Body of pancreas (tissue), 4 donors: ENCODE measurements around the gene DSPP. TPM values are rescaled to one million over a fixed set of nuclear protein-coding genes. Genes with fewer than 3 reads are reported as not detected.

Experiments used
- ATAC-seq: fragments of 150-250 bp; one replicate; pipeline ENCODE4 v1.9.1; 2016
- DNase-seq, 4 donors: peaks; one replicate each; pipeline ENCODE4 v3.0.0-alpha.2; 2019
- H3K27ac ChIP-seq, 4 donors: fragments of 200-600 bp; sonication (generic); 1 replicate in 3 of 4; 2 replicates in 1 of 4; pipeline versions ENCODE4 v1.5.1 to v1.6.1; 2016 to 2019; ENCODE audit warnings: mild to moderate bottlenecking in 1 of 4, mixed read lengths in 1 of 4, moderate library complexity in 1 of 4
- H3K27me3 ChIP-seq, 2 donors: fragments of 200-600 bp; sonication (generic); one replicate each; pipeline ENCODE4 v1.6.0; 2016; ENCODE audit warnings: mild to moderate bottlenecking in 1 of 2
- H3K36me3 ChIP-seq, 2 donors: fragments of 200-600 bp; sonication (generic); replicated peaks in 1 of 2; 2 replicates each; pipeline ENCODE4 v1.5.1; 2016; ENCODE audit warnings: low read depth in 2 of 2; ENCODE audit not compliant: insufficient read depth in 1 of 2
- H3K4me1 ChIP-seq: fragments of 200-600 bp; sonication (generic); one replicate; pipeline ENCODE4 v1.6.0; 2016
- H3K4me3 ChIP-seq, 2 donors: fragments of 200-600 bp; sonication (generic); 1 replicate in 1 of 2; 2 replicates in 1 of 2; pipeline ENCODE4 v1.5.1; 2016 to 2019
- H3K9me3 ChIP-seq, 3 donors: fragments of 200-600 bp; sonication (generic); 1 replicate in 2 of 3; 2 replicates in 1 of 3; pipeline ENCODE4 v1.5.1; 2016
- POLR2A ChIP-seq, 3 donors: fragments of 450-650 bp; IDR thresholded peaks; one replicate each; pipeline ENCODE4 v1.6.1; 2016; ENCODE audit warnings: antibody characterized with exemption in 3 of 3, mild to moderate bottlenecking in 2 of 3
- WGBS, 2 donors: methylation state at CpG; one replicate each; pipeline ENCODE4 v1.1.5; 2017; 5-methylcytosine and 5-hydroxymethylcytosine counted together
- intact Hi-C: fragments of 100-400 bp; cut with DNase I; formaldehyde crosslinking; loops from one replicate; pipeline ENCODE4 v1.15.1; 2023
- total RNA-seq, 2 donors: library from RNA; depleted of rRNA; stranded (reverse); fragments of >200 nt; gene quantifications; one replicate each; pipeline ENCODE4 v1.1.0, GENCODE V29; 2016
- TF ChIP-seq, protein P1 (sequence below), 7 experiments: fragments of 450-650 bp in 4 of 7; fragments of 200-600 bp in 3 of 7; sonication (generic) in 3 of 7; IDR thresholded peaks; one replicate each; pipeline ENCODE4 v1.5.1; 2016 to 2019; ENCODE audit warnings: antibody characterized with exemption in 7 of 7

DSPP gene
- total RNA-seq, 2 donors from 2014 or later, result not detected

DNA sequence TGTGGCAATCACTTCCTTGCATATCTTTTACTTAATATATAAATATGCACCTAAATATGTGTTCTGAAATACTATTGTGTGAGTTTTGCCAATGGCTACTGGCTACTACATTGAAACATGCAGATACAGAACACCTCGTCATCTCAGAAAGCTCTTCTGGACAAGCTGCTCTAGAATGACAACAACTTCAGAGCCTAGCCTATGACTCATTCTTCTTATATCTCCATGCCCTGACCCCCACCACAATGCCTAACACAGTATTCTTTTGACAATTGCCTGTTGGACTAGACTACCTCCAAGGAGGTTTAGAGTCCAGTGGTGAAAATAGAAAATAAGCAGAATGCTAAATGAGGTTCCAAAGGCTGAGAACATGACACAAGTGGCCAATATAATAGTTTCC is 24.1 kb downstream of the DSPP start:
- no peaks in the 10 kb centered on the region for H3K27me3 ChIP-seq
- WGBS, 2 donors, result 95% methylated on average over 1 of the region's 1 CpG

DNA sequence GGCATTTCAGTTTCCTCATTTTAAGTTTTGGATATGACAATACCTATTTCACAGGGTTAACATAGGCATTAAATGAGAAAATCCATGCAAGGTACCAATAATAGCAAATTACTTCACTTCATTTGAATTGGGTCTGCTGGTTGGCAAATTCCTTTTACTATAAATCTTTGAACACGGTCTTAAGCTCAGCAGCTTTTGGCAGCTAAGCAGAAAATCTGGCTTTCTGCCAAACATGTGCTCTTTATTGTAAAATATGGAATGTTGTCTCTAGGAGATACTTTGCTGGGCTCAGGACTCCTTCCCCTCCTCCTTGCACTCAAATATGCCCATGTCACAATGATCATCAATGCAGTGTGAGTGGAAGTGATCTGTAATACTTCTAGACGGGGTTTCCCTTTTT is 24.9 kb downstream of the DSPP start:
- no peak overlapping the region for H3K27ac ChIP-seq

More for the DNA sequence above, 24.1 kb downstream of the DSPP start:
- intact Hi-C loops, result no loop called here
- Histone ChIP-seq H3K4me1 (no peaks in the 10 kb centered on the region), H3K27ac (no peak overlapping the region), H3K4me3 (no peak overlapping the region), H3K9me3 (no peaks in the 10 kb centered on the region), H3K36me3 (no peaks in the 10 kb centered on the region)
- DNase-seq (no peak), ATAC-seq (no peak)
- TF ChIP-seq POLR2A (IDR thresholded peaks at IDR 0.05), result no peak
- TF ChIP-seq, protein P1, sequence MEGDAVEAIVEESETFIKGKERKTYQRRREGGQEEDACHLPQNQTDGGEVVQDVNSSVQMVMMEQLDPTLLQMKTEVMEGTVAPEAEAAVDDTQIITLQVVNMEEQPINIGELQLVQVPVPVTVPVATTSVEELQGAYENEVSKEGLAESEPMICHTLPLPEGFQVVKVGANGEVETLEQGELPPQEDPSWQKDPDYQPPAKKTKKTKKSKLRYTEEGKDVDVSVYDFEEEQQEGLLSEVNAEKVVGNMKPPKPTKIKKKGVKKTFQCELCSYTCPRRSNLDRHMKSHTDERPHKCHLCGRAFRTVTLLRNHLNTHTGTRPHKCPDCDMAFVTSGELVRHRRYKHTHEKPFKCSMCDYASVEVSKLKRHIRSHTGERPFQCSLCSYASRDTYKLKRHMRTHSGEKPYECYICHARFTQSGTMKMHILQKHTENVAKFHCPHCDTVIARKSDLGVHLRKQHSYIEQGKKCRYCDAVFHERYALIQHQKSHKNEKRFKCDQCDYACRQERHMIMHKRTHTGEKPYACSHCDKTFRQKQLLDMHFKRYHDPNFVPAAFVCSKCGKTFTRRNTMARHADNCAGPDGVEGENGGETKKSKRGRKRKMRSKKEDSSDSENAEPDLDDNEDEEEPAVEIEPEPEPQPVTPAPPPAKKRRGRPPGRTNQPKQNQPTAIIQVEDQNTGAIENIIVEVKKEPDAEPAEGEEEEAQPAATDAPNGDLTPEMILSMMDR (IDR thresholded peaks at IDR 0.05), result no peak

DNA sequence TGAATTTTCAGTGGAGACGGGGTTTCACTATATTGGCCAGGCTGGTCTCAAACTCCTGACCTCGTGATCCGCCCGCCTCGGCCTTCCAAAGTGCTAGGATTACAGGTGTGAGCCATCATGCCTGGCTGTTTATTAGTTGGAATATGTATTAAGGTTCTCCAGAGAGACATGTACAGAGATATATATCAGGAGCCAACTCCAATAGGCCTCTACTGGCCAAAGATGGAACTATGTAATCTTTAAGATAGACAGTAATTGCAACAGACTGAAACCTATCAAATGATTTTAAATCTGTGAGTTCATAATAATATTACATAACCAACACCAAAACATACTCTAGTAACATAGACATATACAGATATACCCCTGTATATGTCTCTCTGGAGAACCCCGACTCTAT is 36.0 kb downstream of the DSPP start:
- no peaks in the 10 kb centered on the region for H3K27me3 ChIP-seq
- no peak for ATAC-seq
- H3K4me1 ChIP-seq, result no peaks in the 10 kb centered on the region
- no peaks in the 10 kb centered on the region for H3K36me3 ChIP-seq
- intact Hi-C loops, result no loop called here
- H3K27ac ChIP-seq, result no peak overlapping the region
- no peak for TF ChIP-seq POLR2A (IDR thresholded peaks at IDR 0.05)
- TF ChIP-seq, protein P1 (IDR thresholded peaks at IDR 0.05), result no peak
- no peak for DNase-seq
- no peaks in the 10 kb centered on the region for H3K9me3 ChIP-seq
- WGBS, 2 donors, result 96% methylated on average over 6 of the region's 6 CpGs
- H3K4me3 ChIP-seq, result no peak overlapping the region

More for the DNA sequence above, 24.9 kb downstream of the DSPP start:
- WGBS, 2 donors, result 34 to 36% methylated on average over 2 of the region's 2 CpGs
- Histone ChIP-seq H3K9me3 (no peaks in the 10 kb centered on the region), H3K27me3 (no peaks in the 10 kb centered on the region), H3K36me3 (no peaks in the 10 kb centered on the region), H3K4me1 (no peaks in the 10 kb centered on the region), H3K4me3 (no peak overlapping the region)
- TF ChIP-seq POLR2A (IDR thresholded peaks at IDR 0.05), result no peak
- TF ChIP-seq, protein P1 (IDR thresholded peaks at IDR 0.05), result no peak
- ATAC-seq, result no peak
- DNase-seq, result no peak
- intact Hi-C loops, result no loop called here

DNA sequence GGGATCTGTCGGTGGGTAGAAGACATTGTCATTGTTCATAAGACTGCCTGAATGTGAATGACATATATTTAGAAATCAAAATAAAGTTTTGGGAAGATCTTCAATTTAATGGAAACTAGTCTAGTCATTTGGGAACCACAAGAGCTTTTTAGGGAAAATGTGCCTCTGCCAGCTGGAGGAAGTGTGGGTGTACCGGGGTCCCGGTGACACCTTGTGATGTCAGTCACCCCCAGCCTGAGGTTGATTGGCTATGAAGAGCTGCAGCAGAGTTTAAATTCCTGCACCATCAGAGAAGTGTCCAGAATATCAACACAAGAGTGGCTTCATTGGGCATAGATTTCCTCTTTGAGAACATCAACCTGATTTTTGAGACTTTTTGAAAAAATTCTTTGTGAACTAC is 41.7 kb downstream of the DSPP start, which contains the start of gene DMP1:
DMP1 (plus strand) TSS at position 301 of the 400 bp plus-strand sequence. CDS start 6,213 bp downstream, outside the sequence.
- intact Hi-C loops, result no loop called here
- Histone ChIP-seq H3K36me3 (no peaks in the 10 kb centered on the region), H3K27ac (no peak within 1 kb of the TSS), H3K9me3 (no peaks in the 10 kb centered on the region), H3K4me3 (no peak within 1 kb of the TSS), H3K27me3 (no peaks in the 10 kb centered on the region), H3K4me1 (no peaks in the 10 kb centered on the region)
- no peak for DNase-seq
- WGBS, 2 donors, result 86 to 94% methylated on average over 3 of the region's 3 CpGs
- TF ChIP-seq, protein P1 (IDR thresholded peaks at IDR 0.05), result no peak
- TF ChIP-seq POLR2A (IDR thresholded peaks at IDR 0.05), result no peak
- ATAC-seq, result no peak

DNA sequence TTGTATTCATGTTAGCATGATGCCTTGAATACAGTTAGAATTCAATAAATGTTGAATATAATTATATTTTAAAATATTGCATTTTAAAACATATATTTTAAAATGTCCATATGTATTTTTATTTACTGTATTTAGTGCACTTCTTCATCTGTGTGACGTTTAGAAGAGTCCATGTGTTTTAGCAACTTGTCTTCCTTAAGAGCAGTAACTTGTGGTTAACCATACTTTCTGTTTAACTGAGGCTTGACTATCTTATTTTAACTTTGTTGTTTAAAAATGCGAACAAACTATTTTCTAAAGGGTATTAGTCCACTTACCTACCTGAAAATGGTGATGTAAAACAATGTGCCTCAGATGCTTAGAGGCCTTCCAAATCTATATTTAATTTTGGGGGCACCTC is 42.6 kb downstream of the DSPP start:
- no peaks in the 10 kb centered on the region for H3K4me1 ChIP-seq
- intact Hi-C loops, result no loop called here
- WGBS, 2 donors, result 68 to 73% methylated on average over 2 of the region's 2 CpGs
- TF ChIP-seq POLR2A (IDR thresholded peaks at IDR 0.05), result no peak
- TF ChIP-seq, protein P1 (IDR thresholded peaks at IDR 0.05), result no peak
- DNase-seq, result no peak
- H3K36me3 ChIP-seq, result no peaks in the 10 kb centered on the region
- H3K9me3 ChIP-seq, result no peaks in the 10 kb centered on the region
- H3K27ac ChIP-seq, result no peak overlapping the region
- no peak for ATAC-seq
- H3K27me3 ChIP-seq, result no peaks in the 10 kb centered on the region
- H3K4me3 ChIP-seq, result no peak overlapping the region
